ENCODE data around the gene POLR3F. TPM values are rescaled to one million over a fixed set of nuclear protein-coding genes. Genes with fewer than 3 reads are reported as not detected.
A peak's percentile ranks its signal among the peaks of the same experiment; 100 is the strongest.

The POLR3F gene
- total RNA-seq (2022) (13.7 and 15.7 TPM in 2 replicates), Bru-seq, nascent RNA (percentile 87 among the genes with signal in this experiment), BruChase-seq, experiment 1, labeled RNA remaining after a 2-hour chase (percentile 88 among the genes with signal in this experiment), BruChase-seq, experiment 2, labeled RNA remaining after a 6-hour chase (percentile 76 among the genes with signal in this experiment)
- long read RNA-seq, transcript POLR3F-201 (9 exons, 2,416 nt) = major isoform, 26 of 39 reads
- long read RNA-seq, partial matches to known transcripts = 2 of 39 reads
- long read RNA-seq, other reads (novel, unspliced or antisense) = 9 of 39 reads

- H3K27me3 ChIP-seq (replicated peaks; ENCODE audit: control insufficient read depth, insufficient read depth, low read length) = no peaks in the 10 kb centered on the region
- CTCF ChIA-PET = interaction anchor here (0.9 to 1.0 kb wide), 2 partner anchors 30 to 40 kb away, joined by 3 to 4 read pairs; partner anchors contain the start of genes RBBP9 and SEC23B
- H3K4me1 ChIP-seq = peaks cover 6% of the 10 kb centered on the region; the same call in 1 of the 2 replicates
- POLR2A ChIA-PET = interaction anchor here (0.5 to 2.2 kb wide), 7 partner anchors 11 to 896 kb away, joined by 3 to 48 read pairs (median 3); partner anchors contain the start of genes RBBP9 and SEC23B
- Mint-ChIP-seq H3K4me3 (ENCODE audit: unreplicated experiment) (peak within 1 kb of the TSS; percentile 98), H3K4me1 (ENCODE audit: low read depth, unreplicated experiment) (peaks cover 17% of the 10 kb centered on the region), H3K36me3 (ENCODE audit: insufficient read depth, unreplicated experiment) (peaks cover 18% of the 10 kb centered on the region), H3K27ac (ENCODE audit: unreplicated experiment) (peak within 1 kb of the TSS; percentile 100), H3K27me3 (ENCODE audit: insufficient read depth, unreplicated experiment) (no peaks in the 10 kb centered on the region), H3K9me3 (ENCODE audit: unreplicated experiment) (no peaks in the 10 kb centered on the region)
- DNase-seq = peak; percentile 98
- intact Hi-C loops (cut with micrococcal nuclease; ENCODE audit: unreplicated experiment) = loop anchor here (1.0 to 5.0 kb wide), 4 partner anchors 30 to 54 kb away; partner anchors contain the start of genes RBBP9 and SEC23B
- H3K9me3 ChIP-seq = no peaks in the 10 kb centered on the region
- H3K4me3 ChIP-seq (ENCODE audit: low read depth, low read length) = peak within 1 kb of the TSS; percentile 82
- H3K36me3 ChIP-seq (ENCODE audit: control insufficient read depth, insufficient read depth, low read length) = no peaks in the 10 kb centered on the region
- TF ChIP-seq, protein P1, sequence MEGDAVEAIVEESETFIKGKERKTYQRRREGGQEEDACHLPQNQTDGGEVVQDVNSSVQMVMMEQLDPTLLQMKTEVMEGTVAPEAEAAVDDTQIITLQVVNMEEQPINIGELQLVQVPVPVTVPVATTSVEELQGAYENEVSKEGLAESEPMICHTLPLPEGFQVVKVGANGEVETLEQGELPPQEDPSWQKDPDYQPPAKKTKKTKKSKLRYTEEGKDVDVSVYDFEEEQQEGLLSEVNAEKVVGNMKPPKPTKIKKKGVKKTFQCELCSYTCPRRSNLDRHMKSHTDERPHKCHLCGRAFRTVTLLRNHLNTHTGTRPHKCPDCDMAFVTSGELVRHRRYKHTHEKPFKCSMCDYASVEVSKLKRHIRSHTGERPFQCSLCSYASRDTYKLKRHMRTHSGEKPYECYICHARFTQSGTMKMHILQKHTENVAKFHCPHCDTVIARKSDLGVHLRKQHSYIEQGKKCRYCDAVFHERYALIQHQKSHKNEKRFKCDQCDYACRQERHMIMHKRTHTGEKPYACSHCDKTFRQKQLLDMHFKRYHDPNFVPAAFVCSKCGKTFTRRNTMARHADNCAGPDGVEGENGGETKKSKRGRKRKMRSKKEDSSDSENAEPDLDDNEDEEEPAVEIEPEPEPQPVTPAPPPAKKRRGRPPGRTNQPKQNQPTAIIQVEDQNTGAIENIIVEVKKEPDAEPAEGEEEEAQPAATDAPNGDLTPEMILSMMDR (IDR thresholded peaks at IDR 0.05; ENCODE audit: insufficient read depth in 1 of 2, low read depth in 1 of 2, low read length in 1 of 2, severe bottlenecking in 1 of 2, unreplicated experiment in 1 of 2) = no peak
- BruUV-seq (replicated peaks) = no TSS peak
Measured at GRCh38 chr20:18466894-18467730, at the start of gene POLR3F, which contains the start of gene DZANK1. TSS of gene POLR3F (plus strand) at chr20:18467390. CDS start at chr20:18467507, 117 bp downstream. TSS of gene DZANK1 (minus strand) at chr20:18467030. CDS start at chr20:18465358, 1,672 bp downstream.

- Mint-ChIP-seq H3K4me3 (ENCODE audit: unreplicated experiment) (no peak overlapping the region), H3K9me3 (ENCODE audit: unreplicated experiment) (peaks cover 8% of the 10 kb centered on the region), H3K27me3 (ENCODE audit: insufficient read depth, unreplicated experiment) (no peaks in the 10 kb centered on the region), H3K4me1 (ENCODE audit: low read depth, unreplicated experiment) (no peaks in the 10 kb centered on the region), H3K36me3 (ENCODE audit: insufficient read depth, unreplicated experiment) (no peaks in the 10 kb centered on the region), H3K27ac (ENCODE audit: unreplicated experiment) (no peak overlapping the region)
- Histone ChIP-seq H3K36me3 (ENCODE audit: control insufficient read depth, insufficient read depth, low read length) (no peaks in the 10 kb centered on the region), H3K4me3 (ENCODE audit: low read depth, low read length) (no peak overlapping the region), H3K27me3 (replicated peaks; ENCODE audit: control insufficient read depth, insufficient read depth, low read length) (no peaks in the 10 kb centered on the region), H3K9me3 (peaks cover 7% of the 10 kb centered on the region; the same call in 1 of the 2 replicates), H3K4me1 (no peaks in the 10 kb centered on the region)
- TF ChIP-seq, protein P1 (IDR thresholded peaks at IDR 0.05; ENCODE audit: insufficient read depth in 1 of 2, low read depth in 1 of 2, low read length in 1 of 2, severe bottlenecking in 1 of 2, unreplicated experiment in 1 of 2) = no peak
- no peak for DNase-seq
- intact Hi-C loops (cut with micrococcal nuclease; ENCODE audit: unreplicated experiment) = no loop called here
- CTCF ChIA-PET = no interaction called here
- POLR2A ChIA-PET = interaction anchor here (0.6 kb wide), 1 partner anchor 114 kb away, joined by 3 read pairs; no protein-coding TSS in a partner anchor
- no TSS peak for BruUV-seq (replicated peaks)
Measured at GRCh38 chr20:18421608-18422007, 45.6 kb upstream of the POLR3F start.

DNA sequence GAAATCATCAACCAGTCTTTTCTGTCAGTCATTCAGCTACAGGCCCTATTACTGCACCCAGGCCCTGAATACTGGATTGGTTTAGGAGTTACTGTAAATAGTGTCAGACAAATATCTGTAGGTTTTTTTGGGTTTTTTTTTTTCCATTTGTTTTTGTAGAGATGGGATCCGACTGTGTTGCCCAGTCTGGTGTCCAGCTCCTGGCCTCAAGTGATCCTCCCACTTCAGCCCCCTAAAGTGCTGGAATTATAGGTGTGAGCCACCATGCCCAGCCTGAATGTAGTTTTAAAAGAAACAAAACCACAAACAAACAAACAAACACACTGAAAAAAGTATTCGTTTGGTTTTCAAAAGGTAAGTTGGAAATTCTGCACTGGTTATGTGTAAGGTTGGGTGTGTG lies 40.0 kb upstream of the POLR3F start:
- Mint-ChIP-seq H3K9me3 (ENCODE audit: unreplicated experiment) (peaks cover 8% of the 10 kb centered on the region), H3K27me3 (ENCODE audit: insufficient read depth, unreplicated experiment) (no peaks in the 10 kb centered on the region), H3K36me3 (ENCODE audit: insufficient read depth, unreplicated experiment) (no peaks in the 10 kb centered on the region), H3K4me1 (ENCODE audit: low read depth, unreplicated experiment) (no peaks in the 10 kb centered on the region), H3K27ac (ENCODE audit: unreplicated experiment) (no peak overlapping the region), H3K4me3 (ENCODE audit: unreplicated experiment) (no peak overlapping the region)
- ChIA-PET CTCF (no interaction called here), POLR2A (no interaction called here)
- Histone ChIP-seq H3K4me3 (ENCODE audit: low read depth, low read length) (no peak overlapping the region), H3K27me3 (replicated peaks; ENCODE audit: control insufficient read depth, insufficient read depth, low read length) (no peaks in the 10 kb centered on the region), H3K36me3 (ENCODE audit: control insufficient read depth, insufficient read depth, low read length) (no peaks in the 10 kb centered on the region), H3K4me1 (peaks cover 9% of the 10 kb centered on the region), H3K9me3 (peaks cover 7% of the 10 kb centered on the region; the same call in 1 of the 2 replicates)
- BruUV-seq (replicated peaks) = no TSS peak
- DNase-seq = no peak
- intact Hi-C loops (cut with micrococcal nuclease; ENCODE audit: unreplicated experiment) = no loop called here
- TF ChIP-seq, protein P1 (IDR thresholded peaks at IDR 0.05; ENCODE audit: insufficient read depth in 1 of 2, low read depth in 1 of 2, low read length in 1 of 2, severe bottlenecking in 1 of 2, unreplicated experiment in 1 of 2) = no peak

All from Caco-2 (cell line).